ENCODE results near the gene PDE6A.

PDE6A gene

GRCh38 chr5:149938279-149938678, 6.3 kb downstream of the PDE6A start:
- no peak overlapping the region for H3K4me3 ChIP-seq (ENCODE audit: low read depth, low read length)
- TF ChIP-seq, protein P1, sequence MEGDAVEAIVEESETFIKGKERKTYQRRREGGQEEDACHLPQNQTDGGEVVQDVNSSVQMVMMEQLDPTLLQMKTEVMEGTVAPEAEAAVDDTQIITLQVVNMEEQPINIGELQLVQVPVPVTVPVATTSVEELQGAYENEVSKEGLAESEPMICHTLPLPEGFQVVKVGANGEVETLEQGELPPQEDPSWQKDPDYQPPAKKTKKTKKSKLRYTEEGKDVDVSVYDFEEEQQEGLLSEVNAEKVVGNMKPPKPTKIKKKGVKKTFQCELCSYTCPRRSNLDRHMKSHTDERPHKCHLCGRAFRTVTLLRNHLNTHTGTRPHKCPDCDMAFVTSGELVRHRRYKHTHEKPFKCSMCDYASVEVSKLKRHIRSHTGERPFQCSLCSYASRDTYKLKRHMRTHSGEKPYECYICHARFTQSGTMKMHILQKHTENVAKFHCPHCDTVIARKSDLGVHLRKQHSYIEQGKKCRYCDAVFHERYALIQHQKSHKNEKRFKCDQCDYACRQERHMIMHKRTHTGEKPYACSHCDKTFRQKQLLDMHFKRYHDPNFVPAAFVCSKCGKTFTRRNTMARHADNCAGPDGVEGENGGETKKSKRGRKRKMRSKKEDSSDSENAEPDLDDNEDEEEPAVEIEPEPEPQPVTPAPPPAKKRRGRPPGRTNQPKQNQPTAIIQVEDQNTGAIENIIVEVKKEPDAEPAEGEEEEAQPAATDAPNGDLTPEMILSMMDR (IDR thresholded peaks at IDR 0.05; ENCODE audit: control insufficient read depth, extremely low read depth, insufficient read depth), result no peak
- no peak for DNase-seq (ENCODE audit: low read depth)

- TF ChIP-seq, protein P1 (IDR thresholded peaks at IDR 0.05; ENCODE audit: control insufficient read depth, extremely low read depth, insufficient read depth), result no peak
- peak; percentile 96 for DNase-seq (ENCODE audit: low read depth)
These were observed 7.0 kb downstream of the PDE6A start for GRCh38 chr5:149937610-149938009.

GRCh38 chr5:149936700-149937091, 7.9 kb downstream of the PDE6A start:
- no peak for DNase-seq (ENCODE audit: low read depth)
- TF ChIP-seq, protein P1 (IDR thresholded peaks at IDR 0.05; ENCODE audit: control insufficient read depth, extremely low read depth, insufficient read depth), result no peak

More at GRCh38 chr5:149937610-149938009, 7.0 kb downstream of the PDE6A start:
- no peak overlapping the region for H3K4me3 ChIP-seq (ENCODE audit: low read depth, low read length)

DNA sequence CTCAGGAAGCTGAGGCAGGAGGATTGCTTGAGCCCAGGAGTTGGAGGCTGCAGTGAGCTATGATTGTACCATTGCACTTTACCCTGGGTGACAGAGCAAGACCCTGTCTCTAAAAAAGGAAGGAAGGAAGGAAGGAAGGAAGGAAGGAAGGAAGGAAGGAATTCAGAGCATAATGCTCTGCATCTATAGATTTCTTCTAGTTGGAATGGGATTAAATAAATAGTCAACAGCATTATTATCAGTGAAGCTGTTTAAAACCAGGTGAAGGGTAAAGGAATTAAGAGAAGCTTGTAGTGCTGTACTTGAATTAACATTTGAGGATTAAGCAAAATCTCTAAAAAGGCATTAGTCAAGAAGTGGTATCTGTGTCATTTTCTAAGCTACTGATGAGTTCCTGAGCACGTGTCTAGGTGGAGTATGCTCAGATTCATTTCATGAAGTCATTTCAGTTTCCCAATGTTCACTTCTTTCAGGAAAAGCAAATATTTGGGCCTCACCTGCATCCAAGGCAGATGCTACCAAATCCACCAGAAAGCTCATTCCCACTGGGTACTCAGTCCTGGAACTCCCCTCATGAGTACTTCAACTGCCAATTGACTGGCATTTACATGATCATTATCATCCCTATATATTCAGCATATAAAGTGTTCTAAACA, 8.4 kb downstream of the PDE6A start:
- no peak overlapping the region for H3K4me3 ChIP-seq (ENCODE audit: low read depth, low read length)
- DNase-seq (ENCODE audit: low read depth), result no peak
- TF ChIP-seq, protein P1 (IDR thresholded peaks at IDR 0.05; ENCODE audit: control insufficient read depth, extremely low read depth, insufficient read depth), result no peak

More at GRCh38 chr5:149936700-149937091, 7.9 kb downstream of the PDE6A start:
- no peak overlapping the region for H3K4me3 ChIP-seq (ENCODE audit: low read depth, low read length)

GRCh38 chr5:149935431-149935901, 9.1 kb downstream of the PDE6A start:
- TF ChIP-seq, protein P1 (IDR thresholded peaks at IDR 0.05; ENCODE audit: control insufficient read depth, extremely low read depth, insufficient read depth), result no peak
- no peak overlapping the region for H3K4me3 ChIP-seq (ENCODE audit: low read depth, low read length)
- peak; percentile 35 for DNase-seq (ENCODE audit: low read depth)

- DNase-seq (ENCODE audit: low read depth), result peak; percentile 36
- H3K4me3 ChIP-seq (ENCODE audit: low read depth, low read length), result no peak overlapping the region
- TF ChIP-seq, protein P1 (IDR thresholded peaks at IDR 0.05; ENCODE audit: control insufficient read depth, extremely low read depth, insufficient read depth), result peak; percentile 77
These were observed 11.9 kb downstream of the PDE6A start for GRCh38 chr5:149932445-149933350.

All from LNCaP clone FGC (cell line).